ENCODE results near the gene SH3PXD2A.

DNA sequence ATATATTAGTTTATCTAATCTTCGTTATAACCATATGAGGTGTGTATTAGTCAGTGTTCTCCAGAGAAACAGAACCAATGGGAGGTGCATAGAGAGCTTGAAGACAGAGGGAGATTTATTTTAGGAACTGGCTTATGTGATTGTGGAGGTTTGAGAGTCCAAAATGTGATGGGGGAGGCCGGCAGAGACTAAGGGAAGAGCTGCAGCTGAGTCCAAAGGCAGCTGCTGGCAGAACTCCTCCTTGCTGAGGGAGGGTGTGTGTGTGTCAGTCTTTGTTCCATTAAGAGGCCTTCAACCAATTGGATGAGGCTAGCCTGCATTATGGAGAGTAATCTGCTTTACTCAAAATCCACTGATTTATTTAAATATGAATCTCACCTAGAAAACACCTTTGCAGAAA, 165.1 kb downstream of the SH3PXD2A start:
- TF ChIP-seq ZNF24 (IDR thresholded peaks at IDR 0.05) (no peak), EZH2 (IDR thresholded peaks at IDR 0.05; ENCODE audit: borderline replicate concordance, control insufficient read depth, low read depth, low read length) (no peak), PAX8 (IDR thresholded peaks at IDR 0.05) (no peak), YBX1 (IDR thresholded peaks at IDR 0.05) (no peak), MAX (IDR thresholded peaks at IDR 0.05; ENCODE audit: low read depth, low read length) (no peak), FOXK2 (IDR thresholded peaks at IDR 0.05) (no peak), RFX5 (IDR thresholded peaks at IDR 0.05; ENCODE audit: low read depth, low read length) (no peak), CTCF (IDR thresholded peaks at IDR 0.05 in 2 of 3, conservative IDR thresholded peaks at IDR 0.05 in 1 of 3; ENCODE audit: control insufficient read depth in 2 of 3, extremely low read depth in 1 of 3, insufficient read depth in 1 of 3, low read depth in 3 of 3, low read length in 3 of 3) (no peak), TAF1 (IDR thresholded peaks at IDR 0.05; ENCODE audit: borderline replicate concordance, low read depth, low read length) (no peak), E2F4 (IDR thresholded peaks at IDR 0.05; ENCODE audit: low read depth, low read length) (no peak), IRF3 (IDR thresholded peaks at IDR 0.05) (no peak)
- TF ChIP-seq, protein P1, sequence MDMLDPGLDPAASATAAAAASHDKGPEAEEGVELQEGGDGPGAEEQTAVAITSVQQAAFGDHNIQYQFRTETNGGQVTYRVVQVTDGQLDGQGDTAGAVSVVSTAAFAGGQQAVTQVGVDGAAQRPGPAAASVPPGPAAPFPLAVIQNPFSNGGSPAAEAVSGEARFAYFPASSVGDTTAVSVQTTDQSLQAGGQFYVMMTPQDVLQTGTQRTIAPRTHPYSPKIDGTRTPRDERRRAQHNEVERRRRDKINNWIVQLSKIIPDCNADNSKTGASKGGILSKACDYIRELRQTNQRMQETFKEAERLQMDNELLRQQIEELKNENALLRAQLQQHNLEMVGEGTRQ (IDR thresholded peaks at IDR 0.05; ENCODE audit: borderline replicate concordance, low read depth, low read length) = no peak
- TF ChIP-seq, protein P2, sequence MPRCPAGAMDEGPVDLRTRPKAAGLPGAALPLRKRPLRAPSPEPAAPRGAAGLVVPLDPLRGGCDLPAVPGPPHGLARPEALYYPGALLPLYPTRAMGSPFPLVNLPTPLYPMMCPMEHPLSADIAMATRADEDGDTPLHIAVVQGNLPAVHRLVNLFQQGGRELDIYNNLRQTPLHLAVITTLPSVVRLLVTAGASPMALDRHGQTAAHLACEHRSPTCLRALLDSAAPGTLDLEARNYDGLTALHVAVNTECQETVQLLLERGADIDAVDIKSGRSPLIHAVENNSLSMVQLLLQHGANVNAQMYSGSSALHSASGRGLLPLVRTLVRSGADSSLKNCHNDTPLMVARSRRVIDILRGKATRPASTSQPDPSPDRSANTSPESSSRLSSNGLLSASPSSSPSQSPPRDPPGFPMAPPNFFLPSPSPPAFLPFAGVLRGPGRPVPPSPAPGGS (IDR thresholded peaks at IDR 0.05; ENCODE audit: borderline replicate concordance, insufficient read depth, low read depth, low read length, poor library complexity, severe bottlenecking) = no peak

Measured in GM12878 (cell line).